HG03565 (cell line): Measurements from ENCODE around the gene DHRS1.
"Not testable (repeated sequence)": the region's sequence is repeated elsewhere in the genome, so short reads cannot be mapped to it uniquely, and the experiment has no call there.

Experiments used
- ATAC-seq: cut with Tn5 transposase; IDR thresholded peaks from one replicate; pipeline ENCODE4 v1.9.1; 2021; ENCODE audit warnings: mild to moderate bottlenecking, moderate library complexity; ENCODE audit not compliant: unreplicated experiment

Gene DHRS1

GRCh38 chr14:24329073-24329663, 29.6 kb upstream of the DHRS1 start:
- no peak for ATAC-seq

- ATAC-seq: not testable (repeated sequence)
Observed at GRCh38 chr14:24327914-24328313, 28.3 kb upstream of the DHRS1 start.

GRCh38 chr14:24327303-24327702, 27.7 kb upstream of the DHRS1 start:
- ATAC-seq: no peak

GRCh38 chr14:24325963-24326362, 26.4 kb upstream of the DHRS1 start:
- ATAC-seq: no peak

- ATAC-seq: no peak
Observed at GRCh38 chr14:24325041-24325530, 25.5 kb upstream of the DHRS1 start.

- ATAC-seq: no peak
Observed at GRCh38 chr14:24324024-24324423, 24.4 kb upstream of the DHRS1 start.

GRCh38 chr14:24323341-24323740, 23.8 kb upstream of the DHRS1 start:
- ATAC-seq: no peak

- ATAC-seq: no peak
Observed at GRCh38 chr14:24322672-24323071, 23.1 kb upstream of the DHRS1 start.

- no peak for ATAC-seq
Observed at GRCh38 chr14:24321212-24321975, 21.8 kb upstream of the DHRS1 start.

- no peak for ATAC-seq
Observed at GRCh38 chr14:24317141-24317928, 17.8 kb upstream of the DHRS1 start.

GRCh38 chr14:24316597-24316950, 17.0 kb upstream of the DHRS1 start:
- ATAC-seq: no peak

- ATAC-seq: no peak
Observed at GRCh38 chr14:24315807-24316596, 16.4 kb upstream of the DHRS1 start.

GRCh38 chr14:24315243-24315806, 15.7 kb upstream of the DHRS1 start:
- no peak for ATAC-seq

- no peak for ATAC-seq
Observed at GRCh38 chr14:24314377-24315193, 15.0 kb upstream of the DHRS1 start.

GRCh38 chr14:24313913-24314312, 14.3 kb upstream of the DHRS1 start:
- ATAC-seq: no peak

GRCh38 chr14:24312736-24313507, 13.3 kb upstream of the DHRS1 start:
- no peak for ATAC-seq

GRCh38 chr14:24311837-24312615, 12.4 kb upstream of the DHRS1 start:
- no peak for ATAC-seq
